NAMALWA (cell line): ENCODE results near the gene GZMA.

Experiments used
- DNase-seq: peaks from one replicate; pipeline ENCODE4 v3.0.0-alpha.2; 2015; ENCODE audit warnings: low spot score

GZMA gene

DNA sequence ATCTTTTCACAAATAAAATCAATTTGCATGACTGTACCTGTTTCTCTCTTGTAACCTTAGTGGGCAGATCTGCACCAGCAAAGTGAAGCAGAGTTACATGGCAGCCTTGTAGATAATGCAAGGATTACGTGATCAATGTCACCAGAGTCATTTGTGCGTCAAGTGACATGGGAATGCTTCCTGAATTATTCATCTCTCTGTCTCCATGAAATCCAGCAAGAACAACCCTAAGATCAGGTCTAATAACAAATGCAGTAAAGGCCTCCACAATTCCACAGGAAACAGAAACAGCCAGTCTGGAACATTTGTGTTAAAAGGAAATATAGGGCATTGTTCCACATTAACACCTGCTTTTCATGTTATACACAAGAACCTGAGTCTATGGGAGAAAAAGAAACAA is 7.8 kb downstream of the GZMA start:
- DNase-seq, result no peak

- no peak for DNase-seq
Observed at GRCh38 chr5:55113327-55113726, 10.9 kb downstream of the GZMA start.

GRCh38 chr5:55114061-55114460 is 11.6 kb downstream of the GZMA start:
- no peak for DNase-seq

GRCh38 chr5:55123365-55123764 is 20.9 kb downstream of the GZMA start:
- no peak for DNase-seq

DNA sequence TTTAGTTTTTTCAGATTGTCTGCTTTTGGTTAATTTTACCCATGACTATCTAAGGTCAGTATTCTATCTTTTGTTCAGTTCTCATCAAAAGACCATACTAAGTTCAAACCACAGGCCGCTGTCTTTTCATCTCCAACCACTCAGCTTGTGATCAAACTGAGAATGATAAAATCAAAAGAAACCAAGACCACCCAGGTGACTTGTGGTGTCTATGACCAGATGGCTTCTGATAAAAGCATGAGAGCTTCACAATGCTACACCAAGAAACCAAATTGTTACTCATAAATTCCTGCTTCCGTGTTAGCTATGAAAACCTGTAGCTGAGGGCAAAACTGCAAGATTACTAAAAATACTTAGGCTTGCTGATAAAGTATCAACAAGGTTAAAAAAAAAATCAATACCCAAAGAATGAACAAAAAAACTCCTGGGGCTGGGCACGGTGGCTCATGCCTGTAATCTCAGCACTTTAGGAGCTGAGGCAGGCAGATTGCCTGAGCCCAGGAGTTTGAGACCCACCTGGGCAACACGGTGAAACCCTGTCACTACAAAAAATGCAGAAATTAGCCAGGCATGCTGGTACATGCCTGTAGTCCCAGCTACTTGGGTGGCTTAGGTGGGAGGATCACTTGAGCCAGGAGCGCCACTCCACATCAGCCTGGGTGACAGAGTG is 31.7 kb downstream of the GZMA start:
- DNase-seq, result no peak

DNA sequence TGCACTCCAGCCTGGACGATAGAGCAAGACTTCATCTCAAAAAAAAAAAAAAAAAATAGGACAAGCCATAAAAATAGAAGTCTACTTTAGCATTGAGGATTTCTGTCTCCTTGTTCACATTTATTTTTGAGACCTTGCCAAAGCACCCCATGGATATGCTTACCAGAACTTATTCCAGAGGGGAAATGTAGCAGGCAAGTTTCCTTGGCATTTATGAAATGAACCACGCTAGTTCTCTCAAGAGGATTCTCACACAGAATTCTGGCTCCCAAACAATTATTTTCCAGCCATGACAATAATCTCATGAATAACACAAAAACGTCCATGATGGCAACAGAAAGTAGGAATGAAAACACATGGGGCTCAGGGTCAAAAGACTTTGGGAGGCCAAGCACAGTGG is 34.1 kb downstream of the GZMA start:
- no peak for DNase-seq

DNA sequence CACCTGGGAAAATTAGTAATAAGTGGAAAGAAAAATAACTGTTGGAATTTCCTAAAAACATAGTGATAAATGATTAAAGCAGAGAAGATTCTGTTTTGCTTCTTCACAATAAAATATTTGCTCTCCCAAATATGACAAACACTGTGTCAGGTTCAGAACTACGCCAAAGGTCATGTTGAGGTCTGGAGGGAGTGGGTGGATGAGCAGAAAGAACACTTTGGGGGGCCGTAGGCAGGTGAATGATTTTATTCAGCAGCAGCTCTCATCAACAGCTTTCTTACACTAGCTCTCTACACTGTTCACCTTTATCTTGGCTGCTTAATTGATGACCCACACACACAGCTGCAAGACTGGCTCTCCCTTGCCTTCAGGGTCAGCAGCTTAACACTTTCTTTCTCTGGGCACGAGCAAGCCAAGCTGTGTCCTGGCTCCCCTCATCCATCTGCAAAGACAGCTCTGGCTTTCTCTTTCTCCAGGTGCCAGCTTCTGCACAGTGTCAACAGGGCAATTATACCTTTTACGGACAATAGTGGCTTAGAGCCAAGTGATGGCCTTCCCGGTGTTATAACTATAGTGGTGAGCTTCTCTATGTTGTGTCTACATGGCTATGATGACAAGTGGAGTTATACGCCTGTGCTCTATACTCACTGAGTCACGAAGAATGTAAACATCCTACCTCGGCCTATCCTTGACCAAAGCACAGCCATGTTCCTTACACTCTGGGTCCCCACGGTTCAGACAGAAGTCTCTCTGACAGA is 38.6 kb downstream of the GZMA start:
- no peak for DNase-seq

DNA sequence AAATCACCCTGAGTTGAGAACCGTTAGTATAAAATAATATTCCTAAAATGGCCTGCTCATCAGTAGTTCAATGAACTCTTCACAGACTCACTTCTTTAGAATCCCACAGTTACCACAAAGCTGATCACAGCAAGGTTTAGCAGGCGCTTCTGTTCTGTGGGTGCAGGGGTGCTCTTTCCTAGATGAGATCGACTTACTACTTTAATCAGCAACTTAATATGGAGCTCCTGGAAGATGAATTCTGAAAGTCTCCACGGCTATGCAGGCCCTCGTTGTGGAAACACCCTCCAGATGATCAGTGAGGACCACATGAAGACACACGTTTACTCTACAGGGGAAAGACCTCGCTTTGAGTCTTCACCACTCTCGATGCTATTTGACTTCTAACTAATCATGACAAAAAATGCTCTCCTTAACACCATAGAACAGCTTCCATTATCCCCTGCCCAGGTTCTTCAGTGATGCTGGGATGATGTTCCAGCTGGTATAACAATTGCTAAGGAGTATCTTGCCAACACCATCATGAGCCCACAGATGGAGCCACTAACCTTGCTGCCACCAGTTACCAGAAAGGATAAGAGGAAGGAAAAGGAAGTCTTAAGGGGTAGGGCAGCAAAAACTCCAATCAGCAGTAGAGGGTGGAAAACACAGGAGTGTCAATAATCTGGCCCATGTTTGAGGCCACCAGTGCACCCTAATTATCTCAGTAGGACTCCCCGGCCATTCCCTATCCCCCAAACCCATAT is 39.7 kb downstream of the GZMA start:
- no peak for DNase-seq

DNA sequence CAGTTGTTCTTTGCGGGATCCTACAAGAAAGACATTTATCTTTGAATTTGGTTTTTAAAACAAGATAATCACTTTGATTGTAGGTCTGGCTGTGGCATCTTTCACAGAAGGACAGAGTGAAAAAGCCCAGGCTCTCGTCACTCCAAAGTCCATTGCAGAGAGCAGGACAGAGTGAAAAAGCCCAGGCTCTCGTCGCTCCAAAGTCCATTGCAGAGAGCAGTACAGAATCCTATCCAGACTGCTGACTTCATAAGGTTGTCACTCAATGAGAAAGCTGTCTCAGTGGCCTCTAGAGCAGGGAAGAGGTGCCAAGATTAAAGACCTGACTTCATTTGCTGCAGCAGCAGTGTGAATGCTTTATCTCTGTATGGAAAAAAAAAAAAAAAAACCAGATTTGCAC is 41.2 kb downstream of the GZMA start:
- no peak for DNase-seq

GRCh38 chr5:55146080-55146479 is 43.6 kb downstream of the GZMA start:
- DNase-seq, result no peak

GRCh38 chr5:55146543-55147151 is 44.2 kb downstream of the GZMA start:
- DNase-seq, result peak; percentile 73

DNA sequence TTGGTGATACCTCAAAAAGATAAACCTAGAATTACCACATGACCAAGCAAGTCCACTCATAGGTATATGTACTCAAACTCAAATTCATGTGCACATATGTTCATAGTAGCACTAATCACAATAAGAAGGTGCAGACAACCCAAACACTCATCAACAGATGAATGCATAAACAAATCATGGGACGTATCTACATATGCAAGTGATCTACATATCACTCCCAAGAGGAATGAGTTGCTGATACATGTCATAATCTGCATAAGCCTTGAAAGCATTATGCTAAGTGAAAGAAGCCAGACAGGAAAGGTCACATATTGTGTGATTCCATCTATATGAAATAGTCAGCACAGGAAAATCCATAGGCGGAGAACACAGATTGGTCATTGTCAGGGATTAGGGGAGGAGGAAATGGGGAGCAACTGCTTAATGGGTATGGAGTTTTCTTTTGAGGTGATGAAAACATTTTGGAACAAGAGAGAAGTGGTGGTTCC is 46.9 kb downstream of the GZMA start:
- DNase-seq, result no peak

DNA sequence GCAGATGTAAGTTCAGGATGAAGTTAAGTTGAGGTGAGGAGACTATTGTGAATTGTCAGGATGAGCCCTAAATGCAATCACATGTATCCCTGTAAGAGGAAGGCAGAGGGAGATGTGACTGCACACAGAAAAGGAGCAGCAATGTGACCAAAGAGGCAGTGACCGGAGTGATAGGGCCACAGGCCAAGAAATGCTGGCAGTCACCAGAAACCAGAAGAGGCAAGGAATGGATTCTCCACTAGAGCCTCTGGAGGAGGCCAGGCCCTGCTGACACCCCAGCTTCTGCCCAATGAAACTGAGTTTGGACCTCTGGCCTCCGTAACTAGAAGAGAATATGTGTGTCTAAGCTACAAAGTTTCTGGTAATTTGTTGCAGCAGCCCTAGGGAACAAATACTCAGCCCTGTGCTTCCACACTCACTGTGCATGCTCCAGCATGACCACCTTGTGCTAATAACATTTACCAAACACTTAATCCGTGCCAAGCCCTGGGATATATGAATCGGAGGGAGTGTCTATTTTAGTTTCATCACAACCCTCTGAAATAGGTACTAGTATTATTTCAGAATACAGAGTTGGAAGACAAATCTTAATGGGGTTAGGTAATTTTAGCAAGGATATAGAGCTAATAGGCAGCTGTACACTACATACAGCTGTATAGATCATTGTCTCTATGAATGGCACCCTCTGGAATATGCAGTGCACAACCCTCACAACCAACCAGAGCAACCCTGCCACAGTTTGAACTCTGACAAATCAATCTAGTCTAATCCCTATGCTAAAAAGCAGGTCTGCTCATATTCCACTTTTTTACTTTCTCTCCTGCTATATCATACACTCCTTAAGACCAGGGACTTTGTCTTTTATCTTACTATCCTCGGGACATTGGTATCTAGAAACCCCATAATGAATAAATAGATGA is 49.7 kb downstream of the GZMA start:
- DNase-seq, result no peak

DNA sequence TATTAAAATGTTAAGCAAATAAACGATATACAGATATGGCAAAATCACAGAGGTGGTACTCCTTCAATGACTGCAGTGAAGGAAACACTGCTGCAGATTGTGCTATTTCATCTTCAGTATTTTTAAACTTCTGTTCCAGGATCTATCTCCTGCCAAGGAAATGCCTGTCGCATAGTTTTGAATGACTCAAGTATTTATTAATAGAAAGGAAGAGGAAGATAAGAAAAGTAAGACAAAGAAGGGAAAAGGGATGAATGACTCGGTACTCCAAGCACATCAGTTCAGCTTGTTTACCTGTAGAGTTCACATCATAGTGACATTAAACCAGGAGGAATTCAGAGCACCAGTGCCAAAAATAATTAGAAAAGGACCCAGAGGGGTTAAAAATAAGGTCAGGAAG is 52.4 kb downstream of the GZMA start:
- no peak for DNase-seq
